Activated CD4-positive, alpha-beta T cell treated with anti-CD3 and anti-CD28 coated beads for 1 hour (primary cell): Measurements from ENCODE around the gene RBM22.
A peak's percentile ranks its signal among the peaks of the same experiment; 100 is the strongest.
"Not testable (repeated sequence)": the region's sequence is repeated elsewhere in the genome, so short reads cannot be mapped to it uniquely, and the experiment has no call there.

Experiments
- DNase-seq: peaks from one replicate; pipeline ENCODE4 v3.0.0-alpha.2; 2020

Gene RBM22

GRCh38 chr5:150700594-150701377 is at the start of gene RBM22:
Gene RBM22 (minus strand): TSS chr5:150701062. CDS start chr5:150700985, 77 bp downstream.
- DNase-seq = peak; percentile 85

- no peak for DNase-seq
Measured at GRCh38 chr5:150750469-150750868, 49.6 kb upstream of the RBM22 start.

GRCh38 chr5:150743142-150743488 is 42.3 kb upstream of the RBM22 start:
- not testable (repeated sequence) for DNase-seq

GRCh38 chr5:150742455-150743141 is 41.7 kb upstream of the RBM22 start:
- DNase-seq = not testable (repeated sequence)

GRCh38 chr5:150740992-150741391 is 40.1 kb upstream of the RBM22 start:
- no peak for DNase-seq

GRCh38 chr5:150738862-150739261 is 38.0 kb upstream of the RBM22 start:
- no peak for DNase-seq

GRCh38 chr5:150734579-150735384 is 33.9 kb upstream of the RBM22 start:
- DNase-seq = no peak

GRCh38 chr5:150731669-150732242 is 30.9 kb upstream of the RBM22 start:
- no peak for DNase-seq

GRCh38 chr5:150729859-150730258 is 29.0 kb upstream of the RBM22 start:
- DNase-seq = no peak

GRCh38 chr5:150723845-150724244 is 23.0 kb upstream of the RBM22 start:
- no peak for DNase-seq

- DNase-seq = no peak
Measured at GRCh38 chr5:150710165-150710564, 9.3 kb upstream of the RBM22 start.

GRCh38 chr5:150706776-150707390 is 6.0 kb upstream of the RBM22 start:
- DNase-seq = no peak

- DNase-seq = no peak
Measured at GRCh38 chr5:150703762-150704161, 2.9 kb upstream of the RBM22 start.

GRCh38 chr5:150700246-150700593 is 642 bp downstream of the RBM22 start:
- DNase-seq = no peak

- DNase-seq = no peak
Measured at GRCh38 chr5:150694612-150695011, 6.2 kb downstream of the RBM22 start.

GRCh38 chr5:150692276-150692675 is 8.6 kb downstream of the RBM22 start:
- no peak for DNase-seq

- no peak for DNase-seq
Measured at GRCh38 chr5:150690760-150691159, 10.1 kb downstream of the RBM22 start.

GRCh38 chr5:150689120-150689519 is 11.7 kb downstream of the RBM22 start:
- DNase-seq = no peak

- DNase-seq = no peak
Measured at GRCh38 chr5:150676578-150676977, 24.3 kb downstream of the RBM22 start.

- no peak for DNase-seq
Measured at GRCh38 chr5:150675069-150675468, 25.8 kb downstream of the RBM22 start.

GRCh38 chr5:150674341-150674821 is 26.5 kb downstream of the RBM22 start:
- DNase-seq = no peak

GRCh38 chr5:150672884-150673275 is 28.0 kb downstream of the RBM22 start:
- no peak for DNase-seq
